DMS 273 (cell line): Measurements from ENCODE around the gene CALHM3.

Experiments used
- DNase-seq: peaks from one replicate; lab custom pipeline; 2025; ENCODE audit not compliant: unreplicated experiment; lab: John Stamatoyannopoulos, UW

Gene CALHM3

GRCh38 chr10:103475437-103475836 is 3.6 kb downstream of the CALHM3 start:
- no peak for DNase-seq

- no peak for DNase-seq
Measured at GRCh38 chr10:103474077-103474476, 5.0 kb downstream of the CALHM3 start.

GRCh38 chr10:103473261-103473671 is 5.8 kb downstream of the CALHM3 start:
- DNase-seq = no peak

GRCh38 chr10:103472005-103472404 is 7.0 kb downstream of the CALHM3 start:
- DNase-seq = no peak

- DNase-seq = no peak
Measured at GRCh38 chr10:103470761-103471653, 8.0 kb downstream of the CALHM3 start.

- DNase-seq = no peak
Measured at GRCh38 chr10:103469201-103469600, 9.8 kb downstream of the CALHM3 start.

GRCh38 chr10:103467406-103467805 is 11.6 kb downstream of the CALHM3 start:
- no peak for DNase-seq

GRCh38 chr10:103466734-103467133 is 12.3 kb downstream of the CALHM3 start:
- DNase-seq = no peak

GRCh38 chr10:103465411-103466179 is 13.4 kb downstream of the CALHM3 start:
- DNase-seq = no peak

- no peak for DNase-seq
Measured at GRCh38 chr10:103463499-103463898, 15.5 kb downstream of the CALHM3 start.

GRCh38 chr10:103459615-103460014 is 19.4 kb downstream of the CALHM3 start:
- no peak for DNase-seq

- peak; percentile 53 for DNase-seq
Measured at GRCh38 chr10:103458720-103459119, 20.3 kb downstream of the CALHM3 start, which contains the start of gene CALHM1. Gene CALHM1 (minus strand): TSS chr10:103458900. CDS start chr10:103458751, 149 bp downstream.

GRCh38 chr10:103457896-103458583 is 21.0 kb downstream of the CALHM3 start:
- no peak for DNase-seq

- DNase-seq = peak; percentile 35
Measured at GRCh38 chr10:103457176-103457712, 21.8 kb downstream of the CALHM3 start.

GRCh38 chr10:103456074-103456660 is 22.9 kb downstream of the CALHM3 start:
- no peak for DNase-seq

- no peak for DNase-seq
Measured at GRCh38 chr10:103455235-103455634, 23.8 kb downstream of the CALHM3 start.

GRCh38 chr10:103454026-103454425 is 25.0 kb downstream of the CALHM3 start:
- no peak for DNase-seq

GRCh38 chr10:103452506-103453230 is 26.4 kb downstream of the CALHM3 start:
- DNase-seq = no peak

- DNase-seq = peak; percentile 66
Measured at GRCh38 chr10:103451831-103452505, 27.1 kb downstream of the CALHM3 start, which contains the start of gene CALHM2. Gene CALHM2 (minus strand): TSS chr10:103452370. CDS start chr10:103449941, 2,429 bp downstream.
